Endothelial cell of umbilical vein (primary cell): ENCODE measurements around the gene SP100. TPM values are rescaled to one million over a fixed set of nuclear protein-coding genes. Genes with fewer than 3 reads are reported as not detected.

Experiments used
- BruUV-seq: library from RNA; stranded (reverse); fragments of 400-500 nt; replicated peaks from 2 replicates; lab custom pipeline; 2021; lab: Mats Ljungman, UMichigan
- CTCF ChIA-PET: fragments of 300-600, 350-600 bp; sonication (Branson Sonifier 250); formaldehyde crosslinking; loops from one replicate; lab custom pipeline; 2021; ENCODE audit warnings: antibody characterized with exemption, inconsistent platforms; lab: Charles Lee
- POLR2A ChIA-PET: fragments of 300-600, 350-600 bp; sonication (Branson Sonifier 250); formaldehyde crosslinking; loops from one replicate; lab custom pipeline; 2021; ENCODE audit warnings: antibody characterized with exemption, inconsistent platforms; lab: Charles Lee
- DNase-seq: peaks from one replicate; pipeline ENCODE4 v3.0.0-alpha.2; 2011; ENCODE audit warnings: low read depth, low spot score
- FAIRE-seq: peaks from 2 replicates; lab custom pipeline; 2011; peaks lifted over from hg19 to GRCh38; lab: Jason Lieb, UNC
- H2AFZ ChIP-seq: 2 replicates; pipeline ENCODE4 v1.6.0; 2012; ENCODE audit warnings: low read depth, low read length, control low read depth, inconsistent platforms
- H3K27ac ChIP-seq: 2 replicates; pipeline ENCODE4 v1.5.1; 2011; ENCODE audit warnings: low read depth, mild to moderate bottlenecking, control low read depth, low read length, moderate library complexity; ENCODE audit not compliant: insufficient read depth
- H3K27me3 ChIP-seq, 2 experiments: 2 replicates each; pipeline versions ENCODE4 v1.6.0 to v1.6.1; 2011; ENCODE audit warnings: low read length in 2 of 2, mixed read lengths in 1 of 2; ENCODE audit not compliant: control insufficient read depth in 2 of 2, insufficient read depth in 2 of 2
- H3K36me3 ChIP-seq, 2 experiments: 2 replicates in 1 of 2; 3 replicates in 1 of 2; pipeline ENCODE4 v1.5.1; 2011; ENCODE audit warnings: low read length in 2 of 2, mild to moderate bottlenecking in 1 of 2, moderate library complexity in 1 of 2; ENCODE audit not compliant: control insufficient read depth in 2 of 2, insufficient read depth in 2 of 2; ENCODE audit errors: extremely low read depth in 1 of 2
- H3K4me1 ChIP-seq: 3 replicates; pipeline ENCODE4 v1.5.1; 2011; ENCODE audit warnings: mild to moderate bottlenecking, low read length; ENCODE audit not compliant: control insufficient read depth, insufficient read depth; ENCODE audit errors: extremely low read depth
- H3K4me2 ChIP-seq: 2 replicates; pipeline ENCODE4 v1.6.1; 2011; ENCODE audit warnings: low read length, control low read depth, mixed read lengths; ENCODE audit not compliant: insufficient read depth
- H3K4me3 ChIP-seq, 3 experiments: fragments of 200-600 bp in 1 of 3; sonication (generic), shearing (Covaris generic) in 1 of 3; replicated peaks in 1 of 3; 2 replicates each; pipeline ENCODE4 v1.5.1; 2011 to 2016; ENCODE audit warnings: control low read depth in 3 of 3, low read length in 3 of 3, mild to moderate bottlenecking in 2 of 3, inconsistent platforms in 1 of 3, low read depth in 1 of 3, moderate library complexity in 1 of 3; ENCODE audit not compliant: insufficient read depth in 1 of 3
- H3K79me2 ChIP-seq: 2 replicates; pipeline ENCODE4 v1.6.0; 2012; ENCODE audit warnings: low read length, inconsistent platforms; ENCODE audit not compliant: control insufficient read depth, insufficient read depth
- H3K9ac ChIP-seq: replicated peaks from 2 replicates; pipeline ENCODE3; 2011; ENCODE audit warnings: low read length, control low read depth; ENCODE audit not compliant: insufficient read depth; ENCODE audit errors: extremely low read depth
- H3K9me1 ChIP-seq: replicated peaks from 3 replicates; pipeline ENCODE4 v1.6.0; 2011; ENCODE audit warnings: mild to moderate bottlenecking, low read length; ENCODE audit not compliant: control insufficient read depth, insufficient read depth; ENCODE audit errors: extremely low read depth
- H3K9me3 ChIP-seq: replicated peaks from 2 replicates; pipeline ENCODE4 v1.5.1; 2012; ENCODE audit warnings: low read length, inconsistent platforms; ENCODE audit not compliant: control insufficient read depth, insufficient read depth
- H4K20me1 ChIP-seq: replicated peaks from 2 replicates; pipeline ENCODE3; 2011; ENCODE audit warnings: mild to moderate bottlenecking, low read length; ENCODE audit not compliant: control insufficient read depth, insufficient read depth; ENCODE audit errors: extremely low read depth
- CTCF ChIP-seq, 2 donors: IDR thresholded peaks; 1 replicate in 1 of 2; 2 replicates in 1 of 2; pipeline ENCODE4 v1.5.1; 2011; ENCODE audit warnings: low read length in 2 of 2, mild to moderate bottlenecking in 2 of 2, moderate library complexity in 2 of 2, control low read depth in 1 of 2, inconsistent platforms in 1 of 2, low read depth in 1 of 2; ENCODE audit not compliant: insufficient read depth in 1 of 2; ENCODE audit errors: extremely low read depth in 1 of 2
- EZH2 ChIP-seq: IDR thresholded peaks from 2 replicates; pipeline ENCODE4 v1.6.1; 2012; ENCODE audit warnings: borderline replicate concordance, low read depth, mild to moderate bottlenecking, moderate library complexity, low read length, inconsistent platforms; ENCODE audit not compliant: severe bottlenecking
- FOS ChIP-seq: IDR thresholded peaks from 2 replicates; pipeline ENCODE4 v1.6.1; 2011; ENCODE audit warnings: mild to moderate bottlenecking, low read length, moderate library complexity, borderline replicate concordance; ENCODE audit not compliant: insufficient read depth
- GATA2 ChIP-seq: IDR thresholded peaks from 2 replicates; pipeline ENCODE4 v1.7.0; 2011; ENCODE audit warnings: low read depth, mild to moderate bottlenecking, moderate library complexity, mixed read lengths, low read length; ENCODE audit not compliant: insufficient read length, insufficient read depth
- JUN ChIP-seq: IDR thresholded peaks from 2 replicates; pipeline ENCODE4 v1.6.1; 2011; ENCODE audit warnings: borderline replicate concordance, low read depth; ENCODE audit not compliant: insufficient read length, insufficient read depth
- MAX ChIP-seq: IDR thresholded peaks from 2 replicates; pipeline ENCODE4 v1.6.1; 2011; ENCODE audit not compliant: insufficient read depth, insufficient read length
- MYC ChIP-seq: IDR thresholded peaks from one replicate; pipeline ENCODE4 v1.6.1; 2011; ENCODE audit warnings: mild to moderate bottlenecking, low read depth, low read length
- POLR2A ChIP-seq: IDR thresholded peaks from 2 replicates; pipeline ENCODE4 v1.6.1; 2012; ENCODE audit warnings: low read depth, mild to moderate bottlenecking, control low read depth, low read length
- POLR2AphosphoS5 ChIP-seq: IDR thresholded peaks from 2 replicates; pipeline ENCODE4 v1.6.1; 2012; ENCODE audit warnings: low read depth, mild to moderate bottlenecking, control low read depth, low read length, moderate library complexity; ENCODE audit not compliant: insufficient read depth
- dilution Hi-C: fragments of 300-500 bp; cut with MboI; formaldehyde crosslinking; loops from one replicate; pipeline ENCODE4 v1.15.0; 2019; ENCODE audit warnings: low sequenced_read_pairs; ENCODE audit not compliant: extremely low pct_ligation_motif_present
- intact Hi-C: fragments of 100-400 bp; cut with micrococcal nuclease; formaldehyde crosslinking; loops from one replicate; pipeline ENCODE4 v1.10.0; 2022
- polyA plus RNA-seq, 4 experiments: library from polyadenylated mRNA; depleted of rRNA in 3 of 4; stranded (reverse) in 3 of 4; unstranded in 1 of 4; fragments of >200 nt; gene quantifications; 2 replicates each; pipeline versions ENCODE4 v1.2.1 to v1.2.3, GENCODE V29; 2011 to 2012; ENCODE audit warnings: missing spikeins in 1 of 4
- total RNA-seq: library from RNA; stranded (reverse); gene quantifications from 2 replicates; pipeline ENCODE4 v1.2.3, GENCODE V29; 2021

SP100 gene
- total and polyA plus RNA-seq, 2 donors (not counting 3 experiments of a cell fraction or from before 2014, with no cell fraction given): 33.7 to 108 TPM

GRCh38 chr2:230589497-230590015 lies 173.6 kb downstream of the SP100 start:
- DNase-seq: no peak
- ChIA-PET CTCF (no interaction called here), POLR2A (no interaction called here)
- TF ChIP-seq GATA2 (no peak), POLR2A (no peak), MYC (no peak)
- no peaks in the 10 kb centered on the region for H3K36me3 ChIP-seq
- no peaks in the 10 kb centered on the region for H3K27me3 ChIP-seq
- no TSS peak for BruUV-seq
- no peaks in the 10 kb centered on the region for H3K9me1 ChIP-seq
- no peaks in the 10 kb centered on the region for H3K9me3 ChIP-seq
- intact Hi-C loops: no loop called here
- dilution Hi-C loops: no loop called here
- H4K20me1 ChIP-seq: no peaks in the 10 kb centered on the region
- no peak overlapping the region for H3K4me3 ChIP-seq
- no peak overlapping the region for H2AFZ ChIP-seq
- H3K4me2 ChIP-seq: no peak overlapping the region
- peaks cover 3% of the 10 kb centered on the region for H3K4me1 ChIP-seq
- H3K79me2 ChIP-seq: no peaks in the 10 kb centered on the region
- H3K9ac ChIP-seq: no peak overlapping the region
- no peak for FAIRE-seq
- no peak overlapping the region for H3K27ac ChIP-seq

GRCh38 chr2:230590333-230590732 lies 174.3 kb downstream of the SP100 start:
- Histone ChIP-seq H3K27me3 (no peaks in the 10 kb centered on the region), H3K4me3 (no peak overlapping the region), H3K9me3 (no peaks in the 10 kb centered on the region), H3K79me2 (no peaks in the 10 kb centered on the region), H3K9ac (no peak overlapping the region), H3K36me3 (no peaks in the 10 kb centered on the region), H3K4me2 (no peak overlapping the region), H3K9me1 (no peaks in the 10 kb centered on the region), H3K27ac (no peak overlapping the region), H4K20me1 (no peaks in the 10 kb centered on the region), H3K4me1 (peaks cover 3% of the 10 kb centered on the region), H2AFZ (no peak overlapping the region)
- DNase-seq (no peak), FAIRE-seq (no peak)
- intact Hi-C loops (no loop called here), dilution Hi-C loops (no loop called here)
- ChIA-PET POLR2A (no interaction called here), CTCF (no interaction called here)
- BruUV-seq: no TSS peak
- TF ChIP-seq CTCF (IDR thresholded peaks at IDR 0.05; ENCODE audit: extremely low read depth in 1 of 2, insufficient read depth in 1 of 2, low read depth in 1 of 2, low read length in 2 of 2) (no peak), JUN (no peak), MAX (no peak), EZH2 (no peak), GATA2 (no peak), POLR2AphosphoS5 (no peak), POLR2A (no peak), FOS (no peak), MYC (no peak)
